GM20431 (cell line): ENCODE results near the gene SYNDIG1.
"Not testable (repeated sequence)": the region's sequence is repeated elsewhere in the genome, so short reads cannot be mapped to it uniquely, and the experiment has no call there.

ENCODE experiments used
- in situ Hi-C: fragments of 300-500 bp; cut with MseI, MboI; formaldehyde crosslinking; loops from one replicate; pipeline ENCODE4 v1.15.0; 2020; ENCODE audit warnings: low sequenced_read_pairs; ENCODE audit not compliant: unreplicated experiment

SYNDIG1 gene

DNA sequence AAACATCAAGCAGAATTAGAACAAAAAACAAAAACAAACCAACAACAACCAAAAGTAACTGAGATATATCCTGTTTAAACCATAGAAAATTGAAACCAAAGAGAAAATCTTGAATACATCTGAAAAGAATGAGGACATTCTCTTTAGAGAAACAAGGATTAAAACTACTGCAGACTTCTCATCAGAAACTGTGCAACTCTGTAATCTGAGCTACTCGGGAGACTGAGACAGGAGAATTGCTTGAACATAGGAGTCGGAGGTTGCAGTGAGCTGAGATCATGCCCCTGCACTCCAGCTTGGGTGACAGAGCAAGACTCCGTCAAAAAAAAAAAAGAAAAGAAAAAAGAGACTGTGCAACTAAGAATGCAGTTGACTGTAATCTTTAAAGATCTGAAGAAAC lies 153.4 kb downstream of the SYNDIG1 start:
- in situ Hi-C loops = no loop called here

DNA sequence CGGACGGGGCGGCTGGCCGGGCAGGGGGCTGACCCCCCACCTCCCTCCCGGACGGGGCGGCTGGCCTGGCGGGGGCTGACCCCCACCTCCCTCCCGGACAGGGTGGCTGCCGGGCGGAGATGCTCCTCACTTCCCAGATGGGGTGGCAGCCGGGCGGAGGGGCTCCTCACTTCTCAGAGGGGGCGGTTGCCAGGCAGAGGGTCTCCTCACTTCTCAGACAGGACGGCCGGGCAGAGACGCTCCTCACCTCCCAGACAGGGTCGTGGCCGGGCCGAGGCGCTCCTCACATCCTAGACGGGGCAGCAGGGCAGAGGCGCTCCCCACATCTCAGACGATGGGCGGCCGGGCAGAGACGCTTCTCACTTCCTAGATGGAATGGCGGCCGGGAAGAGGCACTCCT lies 156.7 kb downstream of the SYNDIG1 start:
- in situ Hi-C loops = not testable (repeated sequence)

DNA sequence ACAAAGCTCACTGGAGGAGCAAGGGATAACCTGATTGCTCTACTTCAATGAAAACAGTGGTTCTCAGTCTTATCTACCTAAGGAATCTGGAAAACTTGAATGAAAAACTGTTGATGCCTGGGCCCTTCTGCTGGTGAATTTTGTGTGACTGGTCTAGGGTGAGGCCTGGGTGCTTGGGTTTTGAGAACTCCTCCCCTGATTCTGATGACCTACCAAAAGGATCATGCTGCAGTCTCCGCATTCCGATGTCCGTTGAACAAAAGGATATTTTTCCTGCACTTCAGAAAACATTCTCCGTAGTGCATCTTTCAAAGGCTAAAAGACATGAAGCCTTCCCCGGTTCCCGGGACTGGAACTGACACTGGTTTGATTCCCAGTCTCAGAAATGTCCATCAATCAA lies 157.9 kb downstream of the SYNDIG1 start:
- in situ Hi-C loops = no loop called here

DNA sequence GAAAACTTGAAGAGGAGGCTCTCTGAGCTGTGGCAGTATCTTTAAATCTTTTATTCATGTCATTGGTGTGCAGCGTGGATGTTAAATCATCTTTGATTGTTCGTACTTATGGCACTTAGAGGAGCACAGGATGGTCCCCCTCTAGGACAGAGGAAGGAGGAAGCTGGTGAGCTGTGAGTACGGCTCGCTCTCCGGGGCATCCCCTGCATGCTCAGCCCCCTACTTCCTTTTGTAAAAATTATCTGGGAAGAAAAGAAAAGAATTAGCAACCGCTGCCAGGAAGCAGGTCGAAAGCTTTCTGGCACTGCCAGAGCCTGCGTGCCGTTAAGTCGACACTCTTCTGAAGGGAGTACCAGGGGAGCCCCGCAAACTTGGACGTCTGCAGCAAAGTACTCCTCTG lies 158.5 kb downstream of the SYNDIG1 start:
- in situ Hi-C loops = no loop called here

DNA sequence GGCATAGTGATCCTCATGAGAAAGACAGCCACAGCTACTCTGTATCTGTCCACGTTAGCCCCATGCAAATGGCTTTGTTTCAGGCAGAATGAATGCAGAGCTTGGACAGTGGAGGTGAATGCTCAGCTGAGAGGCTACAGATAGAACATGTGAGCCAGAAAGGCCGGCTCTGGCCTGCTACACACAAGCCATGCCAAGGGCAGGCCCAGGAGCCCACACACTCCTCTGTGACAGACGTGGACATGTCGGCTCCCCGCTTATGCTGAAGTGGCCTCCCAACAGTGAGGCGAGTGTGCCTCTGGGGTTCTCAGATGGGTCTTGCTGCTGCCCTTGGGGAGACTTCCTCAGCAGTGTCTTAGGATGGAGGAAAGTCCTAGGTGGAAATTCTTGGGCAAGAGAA lies 159.6 kb downstream of the SYNDIG1 start:
- in situ Hi-C loops = no loop called here

DNA sequence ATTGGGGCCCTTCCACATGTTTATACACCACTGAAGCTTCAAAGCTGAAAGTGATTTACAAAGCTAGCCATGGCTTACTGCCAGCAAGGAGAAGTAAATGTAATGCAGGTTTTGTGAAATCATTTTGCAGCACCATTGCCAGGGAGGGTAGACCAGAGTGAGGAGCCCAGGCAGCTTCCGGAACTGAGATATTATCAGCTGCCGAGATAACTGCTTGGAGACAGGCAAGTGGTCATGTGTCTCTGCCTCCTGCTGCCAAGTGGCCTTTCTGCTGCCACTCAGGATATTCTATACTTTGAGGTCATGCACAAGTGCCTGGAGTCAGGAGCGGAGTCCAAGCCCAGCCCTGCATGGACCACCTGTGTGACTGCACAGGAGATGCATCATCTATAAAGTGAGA lies 160.2 kb downstream of the SYNDIG1 start:
- in situ Hi-C loops = no loop called here

DNA sequence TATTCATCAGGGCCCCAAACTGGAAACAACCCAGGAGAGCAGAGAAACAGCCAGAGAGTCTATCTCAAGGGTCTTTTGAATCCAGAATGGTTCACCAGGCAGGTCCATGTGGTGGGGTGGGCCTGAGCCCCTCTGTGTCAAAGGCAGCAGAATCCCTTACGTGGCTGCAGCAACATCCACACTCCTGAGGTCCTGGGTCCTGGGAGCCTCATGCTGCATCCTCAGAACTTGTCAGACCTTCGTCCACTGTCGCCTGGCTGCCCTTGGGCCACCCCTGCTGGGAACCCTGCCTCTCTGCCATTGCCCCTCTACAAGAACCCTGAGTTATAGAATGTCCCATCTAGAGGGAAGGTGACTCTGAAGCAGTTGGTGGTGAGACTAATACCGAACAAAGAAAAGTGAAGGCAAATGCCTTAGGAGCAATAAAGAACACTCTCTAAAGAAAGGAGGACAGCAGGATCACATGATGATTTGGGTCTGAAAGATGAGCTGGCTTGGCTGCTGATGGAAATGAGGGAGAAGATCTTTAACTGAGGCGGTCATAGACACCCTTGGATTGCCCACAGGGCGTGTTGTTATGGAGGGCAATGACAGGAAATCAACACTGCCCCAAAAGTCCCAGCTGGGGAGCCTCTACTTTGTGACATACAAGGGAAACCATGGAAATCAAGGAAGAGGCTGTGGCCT lies 161.2 kb downstream of the SYNDIG1 start:
- in situ Hi-C loops = no loop called here

DNA sequence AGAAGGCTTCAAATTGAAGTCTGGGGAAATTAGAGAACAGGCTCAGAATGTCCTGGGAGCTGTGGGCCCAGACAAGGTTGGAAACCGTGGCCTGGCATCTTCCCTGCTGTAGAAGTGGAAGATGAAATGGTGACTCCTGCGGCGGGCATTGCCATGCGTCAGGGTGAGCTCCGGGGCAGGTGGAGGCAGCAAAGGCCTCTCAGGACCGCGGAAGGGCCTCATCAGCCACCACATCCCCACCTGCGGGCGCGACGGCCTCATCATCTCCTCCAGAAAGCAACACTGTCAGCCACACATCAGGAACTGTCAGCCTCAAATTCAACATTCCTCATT lies 161.7 kb downstream of the SYNDIG1 start:
- in situ Hi-C loops = no loop called here

DNA sequence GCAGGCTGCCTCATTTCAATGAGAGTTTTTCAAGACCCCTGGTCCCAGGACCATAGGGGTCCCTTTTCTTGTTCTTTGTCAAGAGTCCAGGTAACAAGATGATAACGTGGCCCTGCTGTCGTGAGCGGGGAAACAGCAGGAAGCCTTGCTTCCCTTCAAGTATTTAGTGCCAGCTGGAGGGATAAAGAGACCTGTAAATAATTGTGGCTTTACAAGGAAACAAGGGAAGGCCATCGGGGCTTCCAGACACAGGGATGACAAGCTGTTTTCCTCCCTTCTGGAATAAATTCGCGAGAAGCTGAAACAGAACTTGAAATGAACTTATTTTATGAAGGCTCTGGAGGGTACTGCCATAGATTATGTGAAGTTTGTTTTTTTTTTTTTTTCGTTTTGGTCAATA lies 163.2 kb downstream of the SYNDIG1 start:
- in situ Hi-C loops = no loop called here

DNA sequence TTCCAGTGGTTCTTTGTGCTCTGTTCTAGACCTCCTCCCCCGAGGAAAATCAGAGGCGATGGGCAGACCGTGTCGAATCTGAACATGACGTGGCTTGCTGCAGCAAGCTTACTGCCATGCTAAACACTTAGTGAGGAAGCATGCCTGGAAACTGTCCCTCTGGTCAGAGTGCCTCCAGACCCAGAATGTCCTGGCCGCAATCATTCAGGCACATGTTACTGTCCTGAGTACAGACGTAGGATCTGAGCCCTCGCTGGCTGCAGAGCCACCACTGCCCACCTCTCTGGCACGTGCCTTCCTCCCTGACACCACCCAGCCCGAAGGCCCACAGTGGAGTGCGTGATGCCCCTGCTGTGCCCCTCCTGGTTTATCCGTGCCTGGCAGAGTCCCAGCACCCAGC lies 163.6 kb downstream of the SYNDIG1 start:
- in situ Hi-C loops = no loop called here

DNA sequence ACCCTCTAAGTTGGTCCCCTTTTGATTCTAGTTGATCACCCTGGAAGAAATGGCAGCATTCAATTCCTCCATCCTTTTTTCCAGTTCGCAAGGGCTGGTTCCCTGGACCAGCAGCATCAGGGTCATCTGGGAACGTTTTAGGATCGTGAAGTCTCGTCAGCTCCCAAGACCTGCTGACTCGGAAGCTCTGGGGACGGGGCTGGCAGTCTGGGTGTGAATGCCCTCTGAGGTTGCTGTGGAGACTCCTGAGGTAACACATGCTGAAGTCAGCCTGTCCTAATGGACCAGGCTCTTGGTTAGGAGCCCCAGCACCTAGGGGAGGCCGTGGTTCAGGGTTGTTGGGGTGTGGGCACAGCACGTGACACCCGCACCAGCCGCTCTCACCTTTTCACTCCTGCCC lies 164.1 kb downstream of the SYNDIG1 start:
- in situ Hi-C loops = no loop called here

DNA sequence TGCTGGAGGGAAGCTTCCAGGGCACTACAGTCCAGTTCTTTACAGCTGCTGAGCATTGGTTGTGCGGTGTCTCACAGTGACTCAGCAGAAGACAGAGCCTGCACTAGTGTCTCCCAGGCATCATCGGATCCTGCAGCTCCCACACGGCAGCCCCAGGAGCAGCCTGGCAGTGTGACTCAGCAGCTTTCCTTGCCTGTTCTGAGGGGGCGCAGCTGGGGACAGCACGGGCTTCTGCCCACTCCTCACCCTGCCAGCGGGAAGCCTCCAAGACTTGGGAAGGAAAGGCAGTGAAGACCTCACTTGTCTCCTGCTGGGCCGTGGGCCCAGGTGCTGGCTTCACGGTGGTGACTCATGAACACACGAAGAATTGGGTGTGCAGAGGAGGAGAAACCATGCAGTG lies 165.4 kb downstream of the SYNDIG1 start:
- in situ Hi-C loops = no loop called here

DNA sequence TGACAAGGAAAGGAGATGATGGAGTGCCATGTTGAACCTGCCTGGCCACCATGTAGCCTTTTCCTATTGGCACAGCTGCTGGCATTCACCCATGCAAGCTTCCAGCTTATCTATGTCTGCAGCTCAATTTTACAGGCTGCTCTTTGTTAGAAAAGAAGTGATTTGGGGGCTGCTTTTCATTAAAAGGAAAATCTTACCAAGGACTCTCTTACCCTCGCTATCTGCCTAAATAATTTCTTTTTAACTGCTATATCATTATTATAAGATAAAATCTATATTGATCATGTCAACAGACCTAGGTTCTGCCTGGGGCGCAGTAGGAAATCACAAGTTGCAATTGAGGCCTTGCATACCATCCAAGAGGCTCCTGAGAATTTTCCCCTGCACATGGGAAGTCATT lies 167.2 kb downstream of the SYNDIG1 start:
- in situ Hi-C loops = no loop called here

DNA sequence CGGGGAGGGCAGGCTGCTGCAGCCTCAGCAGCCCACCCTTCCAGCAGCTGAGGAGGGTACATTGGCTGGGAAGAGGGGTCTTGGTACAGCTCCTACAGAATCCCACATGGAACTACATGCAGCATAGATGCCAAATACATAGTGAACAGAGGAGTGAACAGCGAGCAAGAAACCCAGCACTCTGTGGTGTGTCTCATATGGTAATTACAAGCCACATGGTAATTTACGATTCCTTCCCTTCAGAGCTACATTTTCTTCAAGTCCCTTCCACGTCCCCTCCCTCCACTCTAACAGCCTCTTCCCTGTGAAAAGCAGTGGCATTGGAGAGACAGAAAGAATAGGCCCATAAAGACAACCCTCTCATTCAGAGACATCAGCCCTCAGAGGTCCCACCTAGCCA lies 167.7 kb downstream of the SYNDIG1 start:
- in situ Hi-C loops = no loop called here

DNA sequence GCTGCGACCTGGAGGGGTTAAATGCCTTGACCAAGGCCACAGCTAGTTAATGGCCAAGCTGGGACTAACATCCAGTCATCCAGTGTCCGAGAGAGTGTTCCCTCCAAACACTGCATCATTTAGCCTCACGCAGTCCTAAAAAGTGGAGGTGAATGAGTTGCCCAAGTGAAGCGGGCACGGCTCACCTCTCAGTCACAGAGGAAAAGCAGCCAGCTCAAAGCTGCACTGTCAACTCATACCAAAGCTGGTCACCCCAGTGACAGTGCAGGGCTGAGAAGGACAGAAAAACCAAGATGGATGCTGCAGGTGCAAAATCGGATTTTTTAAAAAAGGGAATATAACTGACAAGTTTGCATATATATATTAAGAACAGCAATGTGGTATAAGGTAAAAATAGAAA lies 168.5 kb downstream of the SYNDIG1 start:
- in situ Hi-C loops = no loop called here

DNA sequence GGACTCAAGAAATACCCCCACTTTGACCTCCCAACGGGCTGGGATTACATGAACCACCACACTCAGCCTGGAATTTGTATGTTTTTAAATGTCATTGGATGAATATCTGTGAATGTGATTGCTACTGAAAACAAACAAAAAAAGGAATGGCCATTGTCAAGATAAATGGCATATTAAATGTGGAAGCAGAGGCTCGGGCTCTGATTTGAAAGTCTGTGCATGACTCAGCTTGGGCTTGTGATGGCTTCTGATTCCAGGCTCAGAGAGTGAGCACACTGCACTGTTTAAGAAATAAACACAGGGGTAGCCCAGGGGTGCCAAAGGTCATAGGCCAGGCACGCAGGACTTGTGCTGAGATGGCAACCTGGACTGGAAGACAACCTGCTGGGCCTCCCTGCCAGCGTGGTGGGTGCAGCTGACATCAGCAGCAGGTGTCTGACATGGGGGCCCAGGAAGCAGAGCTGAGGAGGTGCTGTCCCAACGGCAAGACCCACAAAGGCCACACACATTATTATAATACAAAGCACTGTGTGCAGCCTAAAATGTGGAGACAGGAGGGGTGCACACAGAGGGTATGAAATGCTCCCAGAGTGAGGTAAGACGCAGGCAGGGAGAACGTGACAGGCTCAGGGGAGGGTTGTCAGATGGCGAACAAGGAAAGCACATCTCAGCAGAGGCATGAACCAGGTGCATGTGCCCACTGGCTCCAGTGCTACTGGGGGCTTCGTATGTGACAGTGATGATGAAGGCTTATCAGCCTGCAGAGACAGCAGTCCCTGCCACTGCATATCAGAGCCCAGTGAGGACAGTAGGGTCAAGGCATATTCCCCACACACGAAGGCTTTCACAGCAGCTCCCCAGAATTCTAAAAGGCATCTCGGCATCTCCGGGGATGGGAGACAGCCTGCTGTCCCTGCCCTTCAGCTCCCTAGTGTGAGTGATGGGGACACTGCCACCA lies 169.4 kb downstream of the SYNDIG1 start:
- in situ Hi-C loops = no loop called here

DNA sequence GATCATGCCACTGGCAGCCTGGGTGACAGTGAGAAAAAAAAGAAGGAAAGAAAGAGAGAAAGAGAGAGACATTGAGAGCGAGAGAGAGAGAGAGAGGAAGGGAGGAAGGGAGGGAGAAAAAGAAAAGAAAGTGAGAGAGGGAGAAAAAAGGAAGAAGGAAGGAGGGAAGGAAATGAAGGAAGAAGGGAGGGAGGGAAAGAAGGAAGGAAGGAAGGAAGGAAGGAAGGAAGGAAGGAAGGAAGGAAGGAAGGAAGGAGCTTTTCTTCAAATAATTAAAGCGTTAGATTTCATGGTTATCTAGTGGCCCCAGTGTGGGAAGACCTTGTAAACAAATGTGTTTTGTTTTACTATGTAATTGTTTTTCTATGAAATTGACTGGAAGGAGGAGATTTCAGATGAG lies 170.8 kb downstream of the SYNDIG1 start:
- in situ Hi-C loops = no loop called here

DNA sequence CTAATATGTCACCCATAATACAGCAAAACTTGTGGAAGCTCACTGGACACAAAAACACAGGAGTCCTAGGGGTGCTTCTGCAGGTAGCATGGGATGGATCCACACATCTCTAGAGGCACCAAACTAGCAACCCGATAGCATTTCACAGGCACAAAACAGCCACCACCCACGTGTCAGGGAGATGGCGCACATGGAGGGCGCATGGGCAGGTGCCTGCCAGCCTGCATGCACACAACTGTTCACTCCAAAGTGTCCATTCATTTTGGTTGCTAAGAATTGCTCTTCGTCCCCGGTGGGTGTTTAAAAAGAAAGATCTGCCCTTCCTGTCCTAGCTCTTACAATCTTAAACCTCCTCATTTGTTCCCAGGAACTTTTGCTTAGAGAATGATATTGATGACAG lies 171.3 kb downstream of the SYNDIG1 start:
- in situ Hi-C loops = no loop called here

DNA sequence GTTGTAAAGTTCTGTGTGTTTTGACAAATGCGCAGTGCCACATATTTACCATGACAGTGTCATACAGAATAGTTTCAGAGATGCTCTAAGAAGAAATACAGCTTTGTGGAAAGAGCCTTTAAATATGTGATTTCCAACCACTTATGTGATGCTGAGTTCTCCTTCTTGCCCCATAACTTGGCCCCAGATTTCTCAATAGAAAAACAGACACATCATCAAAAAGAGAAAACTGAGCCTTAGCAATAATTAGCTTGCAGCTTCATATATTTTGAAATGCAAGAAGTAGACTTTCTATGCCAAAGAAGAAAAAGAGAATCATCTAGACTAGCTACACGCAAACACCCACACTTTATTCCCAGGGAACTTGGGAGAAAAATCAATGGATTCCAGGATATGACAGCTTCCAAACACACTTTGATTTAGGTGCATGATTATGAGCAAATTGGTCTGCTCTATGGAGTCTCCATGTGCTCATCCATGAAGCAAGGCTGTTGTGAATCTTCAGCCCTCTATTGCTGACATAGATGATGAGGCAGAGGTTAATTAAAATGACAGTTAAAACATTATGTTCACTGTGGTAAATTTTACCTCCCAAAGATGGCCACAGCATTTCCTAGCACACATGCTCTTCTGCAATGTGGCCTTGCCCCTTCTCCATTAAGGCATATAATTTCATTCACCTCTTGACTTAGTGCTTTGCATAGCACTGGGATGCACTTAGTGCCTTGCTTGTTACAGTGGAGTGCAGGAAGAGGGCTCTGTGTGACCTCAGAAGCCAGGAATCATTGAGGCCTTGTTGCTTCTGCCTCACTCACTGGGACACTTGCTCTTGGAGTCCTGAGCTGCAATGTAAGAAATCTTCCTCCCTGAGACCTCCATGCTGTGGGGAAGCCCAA lies 174.6 kb downstream of the SYNDIG1 start:
- in situ Hi-C loops = no loop called here

DNA sequence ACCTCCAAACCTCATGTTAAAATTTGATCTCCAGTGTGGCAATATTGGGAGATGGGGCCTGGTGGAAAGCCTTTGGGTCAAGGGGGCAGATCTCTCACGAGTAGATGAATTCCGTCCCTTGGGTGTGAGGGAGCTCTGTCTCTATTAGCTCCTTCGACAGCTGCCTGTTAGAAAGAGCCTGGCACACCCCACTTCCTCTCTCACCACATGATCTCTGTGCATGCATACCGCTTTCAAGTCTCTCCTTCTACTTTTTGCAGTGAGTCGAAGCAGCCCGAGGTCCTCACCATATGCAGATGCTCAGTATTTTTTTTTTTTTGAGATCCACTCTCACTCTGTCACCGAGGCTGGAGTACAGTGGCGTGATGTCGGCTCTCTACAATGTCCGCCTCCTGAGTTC lies 176.9 kb downstream of the SYNDIG1 start:
- in situ Hi-C loops = no loop called here

DNA sequence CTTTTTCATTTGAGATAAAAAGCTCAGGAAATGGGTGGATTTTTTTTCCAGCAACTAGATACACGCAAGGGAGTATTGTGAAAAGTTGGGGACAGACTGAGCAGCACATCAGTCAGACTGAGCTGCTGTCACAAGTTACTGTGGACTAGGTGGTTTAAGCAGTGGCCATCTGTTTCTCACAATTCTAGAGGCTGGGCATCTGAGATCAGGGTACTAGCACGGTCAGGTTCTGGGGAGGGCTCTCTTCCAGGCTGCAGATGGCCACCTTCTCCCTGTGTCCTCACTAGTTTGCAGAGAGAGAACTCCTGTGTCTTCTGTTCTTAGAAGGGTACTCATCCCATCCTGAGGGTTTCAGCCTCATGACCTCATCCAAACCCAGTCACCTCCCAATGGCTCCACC lies 178.3 kb downstream of the SYNDIG1 start:
- in situ Hi-C loops = no loop called here
